Measurements from ENCODE around the gene PDCD4.
"Not testable (repeated sequence)": the region's sequence is repeated elsewhere in the genome, so short reads cannot be mapped to it uniquely, and the experiment has no call there.

The PDCD4 gene

DNA sequence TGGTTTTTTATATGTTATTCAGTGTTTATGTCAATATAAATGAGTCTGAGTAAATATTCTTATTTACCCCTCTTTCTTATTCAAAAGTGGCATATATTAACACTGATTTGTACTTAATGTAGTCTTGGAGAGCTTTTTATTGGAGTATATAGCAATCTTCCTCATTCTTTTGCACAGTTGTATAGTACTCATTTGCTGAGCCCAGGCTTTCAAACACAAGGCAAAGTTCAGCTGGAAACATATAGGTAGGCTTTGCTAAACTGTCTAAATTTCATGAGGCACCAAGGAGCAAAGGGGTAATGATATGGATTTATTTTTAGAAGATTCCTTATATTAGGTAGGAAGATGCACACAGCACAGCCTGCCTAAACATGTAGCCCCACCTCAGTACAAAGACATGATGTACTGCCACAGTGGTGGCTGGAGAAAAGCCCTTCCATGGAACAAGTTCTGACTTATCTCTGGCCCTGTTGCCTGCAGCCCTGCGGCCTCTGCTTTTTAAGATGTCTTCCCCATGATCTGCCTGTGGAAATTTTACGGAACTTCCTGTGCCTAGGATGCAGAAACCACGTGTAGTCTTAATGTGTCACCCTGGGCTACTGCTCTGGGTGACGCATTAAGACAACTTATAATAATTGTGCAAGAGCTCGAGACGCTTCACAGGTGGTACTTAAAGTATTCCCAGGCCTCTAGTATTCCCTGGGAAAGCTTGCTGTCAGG is 9.6 kb upstream of the PDCD4 start:
- no peak for DNase-seq

DNA sequence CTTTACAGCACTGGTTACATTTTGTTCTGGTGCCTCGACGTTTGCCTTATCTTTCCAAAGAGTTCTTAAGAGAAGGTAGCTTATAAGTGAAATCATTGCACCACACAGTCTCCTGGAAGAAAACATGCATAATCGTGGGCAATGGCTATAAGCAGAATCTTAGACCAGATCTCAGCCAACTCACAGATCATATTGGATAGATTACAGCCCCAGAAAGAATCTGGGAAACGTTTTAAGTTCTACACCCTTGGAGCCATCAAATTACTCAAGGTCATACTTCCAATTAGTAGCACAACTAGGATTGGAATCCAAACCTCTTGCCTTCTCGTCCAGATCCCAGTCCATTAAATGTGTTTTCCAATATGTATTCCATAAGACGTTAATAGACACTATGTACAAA is 8.8 kb upstream of the PDCD4 start:
- no peak for DNase-seq

DNA sequence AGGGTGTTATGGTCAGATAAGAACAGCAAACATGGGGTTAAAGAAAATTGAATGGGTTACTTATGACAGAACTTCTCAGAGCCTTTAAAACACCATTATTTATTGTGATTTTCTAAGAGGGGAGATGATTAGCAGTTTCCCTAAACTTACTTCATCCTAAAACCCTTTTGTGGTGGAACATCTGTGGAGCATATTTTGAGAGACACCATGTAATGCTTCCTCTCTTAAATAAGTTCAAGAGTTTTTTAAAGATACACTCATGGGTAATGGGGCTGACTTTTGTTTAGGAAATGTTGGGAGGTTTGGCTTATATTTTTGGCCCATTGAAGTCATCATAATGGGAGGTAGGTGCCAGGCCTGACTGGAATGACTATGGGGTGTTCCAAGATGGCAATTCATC is 8.4 kb upstream of the PDCD4 start:
- no peak for DNase-seq

DNA sequence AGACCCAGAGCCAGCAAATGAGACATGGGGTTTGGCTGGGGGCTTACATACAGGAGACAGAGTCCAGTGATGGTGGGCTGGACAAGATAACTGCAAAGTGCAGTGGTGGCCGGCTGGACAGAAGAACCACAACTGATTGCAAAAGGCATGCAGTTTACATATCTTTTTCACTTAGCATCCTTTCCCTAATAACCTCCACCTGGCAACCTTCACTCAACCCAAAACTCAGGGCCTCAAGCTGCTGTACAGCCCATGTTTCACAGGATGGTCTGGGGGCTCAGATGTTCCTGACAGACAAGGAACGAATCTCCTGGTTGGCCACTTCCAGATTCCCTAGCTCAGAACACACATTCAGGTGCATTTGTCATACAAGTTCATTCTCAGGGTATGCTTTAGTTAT is 7.8 kb upstream of the PDCD4 start:
- DNase-seq = no peak

DNA sequence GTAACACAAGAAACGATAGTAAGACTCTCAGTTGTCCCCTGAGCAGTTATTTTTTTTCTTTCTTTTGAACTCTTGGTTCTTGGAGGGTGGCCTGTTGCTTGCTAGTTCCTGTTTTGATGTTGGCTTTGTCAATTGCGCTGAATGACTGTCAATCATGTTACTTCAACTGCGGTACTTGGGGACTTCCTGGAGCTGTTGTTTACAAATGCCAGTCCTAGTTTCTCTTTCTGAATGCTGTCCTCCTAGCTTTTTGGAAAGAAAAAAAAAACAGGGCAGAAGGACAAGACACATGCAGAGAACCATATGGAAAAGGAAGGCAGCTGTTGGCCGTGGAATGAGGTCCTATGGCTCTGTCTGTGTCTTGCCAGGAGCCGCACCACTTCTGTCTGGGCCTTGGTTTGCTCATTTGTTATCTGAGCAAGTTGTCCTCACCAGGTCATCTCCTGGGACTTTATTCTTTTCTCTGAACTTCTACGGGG is 7.0 kb upstream of the PDCD4 start:
- peak; percentile 35 for DNase-seq

DNA sequence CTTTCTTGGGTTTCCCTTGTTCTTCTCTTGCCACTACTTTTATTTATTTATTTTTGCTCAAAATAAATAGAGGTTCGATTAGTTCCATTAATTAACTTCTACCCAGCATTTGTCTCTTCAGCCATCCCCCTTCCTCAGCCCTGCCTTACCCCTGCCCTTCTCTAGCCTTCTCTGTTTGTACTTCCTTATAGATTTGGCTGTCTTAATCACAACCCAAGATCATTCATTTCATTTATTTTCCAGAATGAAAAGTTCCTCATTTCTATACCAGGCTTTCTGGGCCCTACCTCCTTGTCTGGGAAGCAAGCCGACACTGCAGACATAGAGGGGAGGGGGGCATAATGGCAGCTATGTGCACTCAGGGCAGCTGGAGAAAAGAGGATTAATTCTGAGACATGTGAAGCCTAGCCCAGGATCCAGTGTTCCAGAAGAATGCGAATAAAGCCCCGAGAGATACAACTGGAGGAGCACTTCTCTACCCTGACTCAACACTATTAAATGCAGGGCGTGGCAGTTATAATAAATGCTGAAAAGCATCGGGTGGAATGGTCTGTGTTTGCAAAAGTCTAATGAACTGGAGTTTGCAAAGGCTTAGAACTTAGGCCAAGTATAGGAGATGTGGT is 6.4 kb upstream of the PDCD4 start:
- DNase-seq = no peak

DNA sequence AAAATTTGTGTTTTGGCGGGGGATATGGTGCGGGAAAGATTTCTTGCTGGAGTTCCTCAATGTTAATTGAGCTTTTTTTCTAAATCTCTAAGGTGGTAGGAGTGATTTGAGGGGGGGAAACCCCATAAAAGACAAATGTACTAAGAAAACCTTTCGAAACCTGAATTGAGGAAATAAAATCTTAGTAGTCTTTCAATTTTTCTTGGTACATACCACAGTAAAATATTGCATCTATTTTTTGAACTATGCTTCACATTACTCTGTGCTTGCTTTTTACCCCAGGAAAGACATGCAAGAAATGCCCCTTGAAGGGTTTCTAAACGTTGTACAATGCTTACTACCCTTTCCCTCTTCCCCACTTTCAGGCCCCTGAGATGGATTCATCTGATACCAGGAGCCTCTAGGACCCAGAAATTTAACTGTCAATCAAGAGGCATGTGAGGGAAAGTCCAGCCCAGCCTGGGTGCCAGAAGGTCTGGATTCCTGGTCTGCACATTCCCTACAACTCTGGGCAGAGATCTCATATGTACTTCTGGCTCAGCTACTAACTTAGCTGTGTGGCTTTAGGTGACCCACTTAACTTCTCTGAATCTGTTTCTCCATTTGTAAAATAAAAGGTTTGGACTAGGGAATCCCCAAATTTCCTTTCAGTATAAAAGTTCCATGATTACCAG is 5.8 kb upstream of the PDCD4 start:
- DNase-seq = no peak

DNA sequence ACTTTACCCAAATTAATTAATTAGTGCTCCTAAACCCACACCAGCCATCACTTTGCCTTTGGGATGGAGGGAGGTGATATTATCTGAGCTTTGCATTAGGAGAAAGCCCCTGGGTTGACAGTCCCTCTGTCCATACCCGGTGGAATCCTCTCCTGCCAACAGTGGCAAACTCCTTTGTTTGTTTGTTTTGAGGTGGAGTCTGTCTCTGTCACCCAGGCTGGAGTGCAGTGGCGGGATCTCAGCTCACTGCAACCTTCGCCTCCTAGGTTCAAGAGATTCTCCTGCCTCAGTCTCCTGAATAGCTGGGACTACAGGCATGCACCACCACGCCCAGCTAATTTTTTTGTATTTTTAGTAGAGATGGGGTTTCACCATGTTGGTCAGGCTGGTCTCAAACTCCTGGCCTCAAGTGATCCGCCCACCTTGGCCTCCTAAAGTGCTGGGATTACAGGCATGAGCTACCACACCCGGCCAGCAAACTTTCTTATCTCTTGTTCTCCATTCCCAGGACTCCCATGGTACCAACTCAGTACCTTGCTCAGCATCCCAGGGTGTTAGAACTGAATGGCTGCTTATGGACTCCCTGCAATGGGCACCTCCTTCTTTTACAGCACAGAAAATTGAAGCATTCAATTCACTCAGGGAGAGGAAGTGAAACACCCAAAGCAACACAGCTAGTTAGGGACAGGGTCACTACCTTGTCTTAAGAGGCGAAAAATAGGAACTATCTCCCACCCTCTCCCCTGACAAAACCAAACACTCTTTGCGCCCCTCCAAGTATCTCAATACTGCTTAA is 4.5 kb upstream of the PDCD4 start:
- DNase-seq = not testable (repeated sequence)

DNA sequence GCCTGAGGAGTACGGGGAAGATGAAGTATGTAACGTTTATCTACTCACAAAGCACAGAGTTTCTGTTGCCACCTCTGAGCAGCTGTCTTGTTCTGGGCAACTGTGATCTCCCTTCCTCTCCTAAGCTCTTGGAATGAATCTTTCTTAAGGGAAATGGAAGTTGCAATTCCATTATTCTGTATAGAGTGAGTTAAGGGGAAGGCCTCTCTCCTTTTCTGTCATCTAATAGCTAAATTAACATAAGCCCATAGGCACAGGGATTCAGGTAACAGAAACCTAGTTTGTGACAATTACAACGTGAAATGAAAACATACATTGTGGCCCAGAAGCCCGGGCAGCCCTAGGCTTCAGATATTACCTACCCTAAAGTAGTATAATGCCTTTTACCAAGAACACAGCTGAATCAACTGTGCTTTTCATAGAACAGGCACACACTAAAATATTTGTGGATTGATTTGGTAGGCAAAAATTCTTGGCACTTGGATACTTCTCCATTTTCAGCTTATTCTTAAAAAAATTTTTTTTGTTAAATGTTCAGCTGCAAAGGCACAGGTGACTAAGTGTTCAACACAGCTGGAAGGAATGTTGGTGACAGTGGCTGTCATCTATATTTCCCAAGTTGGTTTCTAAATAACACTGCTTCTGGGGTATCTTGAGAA is 3.8 kb upstream of the PDCD4 start:
- DNase-seq = no peak

DNA sequence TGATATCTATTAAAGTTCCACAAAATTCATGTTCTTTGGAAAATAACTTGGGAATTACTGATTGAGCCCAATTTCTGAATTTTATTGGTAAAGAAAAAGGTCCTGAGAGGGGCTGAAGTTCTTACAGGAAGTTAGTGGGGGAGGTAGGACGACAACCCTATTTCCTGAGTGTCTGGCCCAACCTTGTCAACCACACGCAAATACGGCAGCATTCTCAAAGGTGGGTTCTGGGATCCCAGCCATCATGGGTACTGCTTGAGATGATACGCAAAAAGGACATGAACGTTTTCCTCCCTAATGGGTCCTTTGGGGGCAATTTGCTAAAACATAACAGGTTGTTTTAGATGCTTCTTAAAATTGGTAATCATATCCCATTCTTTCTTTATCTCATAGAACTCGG is 2.7 kb upstream of the PDCD4 start:
- no peak for DNase-seq

DNA sequence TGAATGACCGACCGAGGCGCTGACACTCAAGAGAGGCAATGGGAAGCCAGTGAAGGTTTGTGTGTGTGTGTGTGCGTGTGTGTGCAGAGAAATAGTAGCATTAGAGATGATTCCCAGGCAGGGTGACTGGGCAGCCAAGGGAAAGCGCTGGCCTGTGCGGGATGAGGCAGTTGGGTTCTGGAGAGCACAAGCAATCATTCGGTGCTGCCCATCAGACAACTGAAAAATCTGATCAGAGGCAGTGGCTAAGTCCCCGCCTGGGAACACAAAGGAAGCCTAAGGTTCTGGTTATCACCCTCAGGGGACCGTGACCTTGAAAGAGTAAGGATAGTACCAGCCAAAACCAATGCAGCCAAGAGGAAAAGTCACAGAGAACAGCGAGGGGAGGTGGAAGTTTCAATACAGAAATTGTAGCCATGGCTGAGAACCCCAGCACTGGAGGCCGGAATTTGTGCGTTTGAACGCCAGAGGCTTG is 868 bp upstream of the PDCD4 start:
- DNase-seq = no peak

DNA sequence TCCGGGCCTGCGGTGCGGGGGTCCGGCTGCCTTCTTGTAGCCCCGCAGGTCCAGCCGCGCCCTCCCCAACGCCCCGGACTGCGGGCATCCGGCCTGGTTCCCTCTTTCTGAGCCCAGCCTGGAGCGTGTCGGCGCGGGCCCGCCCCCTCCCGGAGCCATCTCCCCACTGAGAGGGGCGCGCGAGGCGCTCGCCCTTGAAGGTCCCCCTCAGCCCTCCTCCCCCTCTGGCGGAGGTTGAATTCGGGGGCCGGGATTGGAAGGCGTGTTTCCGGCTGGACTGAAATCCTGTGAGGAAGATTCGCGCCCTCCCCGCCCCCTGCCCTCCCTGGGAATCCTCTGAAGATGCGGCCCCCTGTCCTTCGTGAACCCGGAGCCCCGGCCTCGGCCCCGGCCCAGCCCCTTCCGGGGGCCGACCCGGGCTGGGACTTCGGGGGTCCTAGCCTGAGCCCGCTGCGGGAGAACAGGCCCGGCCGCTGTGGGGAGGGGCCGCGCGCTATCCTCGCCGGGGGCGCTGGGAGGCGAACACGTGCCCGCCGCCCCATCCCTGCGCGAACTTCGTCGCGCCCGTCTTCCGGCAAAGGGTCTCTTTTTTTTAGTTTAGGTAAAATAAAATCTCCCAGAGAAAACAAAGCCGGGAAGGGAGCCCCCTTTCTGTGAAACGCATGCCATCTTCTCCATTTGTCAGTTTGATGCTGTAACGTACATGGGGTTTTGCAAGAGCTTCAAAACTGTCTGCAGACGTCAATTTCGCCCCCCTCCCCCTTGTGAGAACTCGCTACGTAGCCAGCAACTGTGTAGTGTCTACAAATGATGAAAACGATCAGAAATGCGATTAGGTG is 636 bp downstream of the PDCD4 start:
- DNase-seq = peak; percentile 82

DNA sequence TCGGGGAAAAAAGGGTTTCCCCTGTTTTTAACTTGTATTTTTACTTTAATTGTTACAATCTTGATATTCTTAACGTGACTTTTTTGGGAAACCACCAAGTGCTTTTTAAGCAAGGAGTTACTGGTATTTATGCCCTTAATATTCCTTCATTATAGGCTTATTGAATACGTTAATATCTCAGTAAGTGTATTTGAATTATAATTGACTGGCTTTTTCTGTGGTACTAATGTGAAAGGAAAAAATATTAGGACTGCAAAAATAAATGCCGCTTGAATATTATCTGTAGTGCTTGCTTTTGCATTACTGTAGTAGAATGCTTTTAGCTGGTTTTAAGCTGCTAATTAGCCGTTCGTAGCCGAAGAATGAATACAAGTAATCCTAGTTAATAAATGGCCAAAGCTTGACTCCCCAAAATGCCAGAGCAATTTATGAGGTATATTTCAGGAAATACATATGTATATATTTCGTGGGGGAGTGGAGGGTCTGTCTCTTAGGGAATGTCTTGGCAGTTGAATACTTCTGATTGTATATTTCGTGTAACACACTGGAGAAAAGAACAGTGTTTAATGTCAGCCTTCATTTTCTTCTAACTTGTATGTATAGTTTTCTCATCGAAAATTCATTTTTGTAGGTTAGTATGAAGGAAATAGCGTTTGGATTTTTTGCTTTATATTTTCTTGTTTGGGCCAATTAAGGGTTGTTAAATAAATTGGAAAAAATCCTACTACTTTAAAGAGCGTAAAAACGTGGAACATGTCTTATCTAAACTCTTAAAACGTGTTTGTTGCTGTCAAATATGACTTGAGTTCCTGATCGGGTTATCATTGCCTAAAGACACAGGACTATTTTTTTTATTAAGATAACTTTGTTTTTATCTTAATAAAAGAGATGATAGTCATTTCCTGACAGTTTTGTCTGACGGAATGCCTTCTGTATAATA is 1.5 kb downstream of the PDCD4 start:
- DNase-seq = no peak

DNA sequence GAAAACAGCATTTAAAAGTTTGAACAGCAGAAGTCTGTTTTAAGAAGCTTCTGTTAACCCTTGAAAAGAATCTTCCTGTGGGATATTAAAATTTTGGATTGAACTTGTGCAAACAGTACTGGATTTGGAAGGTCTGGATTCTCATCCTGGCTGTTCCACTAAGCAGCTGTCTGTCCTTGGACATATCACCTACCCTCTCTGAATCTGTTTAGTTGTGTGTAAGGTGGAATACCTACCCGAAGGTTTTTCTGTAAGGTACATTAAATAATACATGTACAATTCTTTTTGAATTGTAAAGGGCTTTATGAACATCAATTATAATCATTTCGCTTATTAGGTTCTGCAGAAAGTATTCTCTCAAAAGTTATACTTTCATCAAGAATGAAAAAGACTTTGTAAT is 2.2 kb downstream of the PDCD4 start:
- DNase-seq = no peak

DNA sequence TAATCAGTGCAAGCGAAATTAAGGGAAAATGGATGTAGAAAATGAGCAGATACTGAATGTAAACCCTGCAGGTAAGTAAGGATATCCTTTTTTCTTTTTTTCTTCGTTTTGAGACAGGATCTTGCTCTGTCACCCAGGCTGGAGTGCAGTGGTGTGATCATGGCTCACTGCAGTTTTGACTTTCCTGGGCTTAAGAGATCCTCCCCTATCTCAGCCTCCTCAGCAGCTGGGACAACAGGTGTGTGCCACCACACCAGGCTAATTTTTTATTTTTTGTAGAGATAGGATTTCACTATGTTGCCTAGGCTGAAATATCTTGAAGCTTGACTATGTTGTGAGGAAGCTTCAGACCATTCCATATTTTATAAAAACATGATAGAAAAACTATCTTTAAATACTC is 4.3 kb downstream of the PDCD4 start:
- DNase-seq = no peak

DNA sequence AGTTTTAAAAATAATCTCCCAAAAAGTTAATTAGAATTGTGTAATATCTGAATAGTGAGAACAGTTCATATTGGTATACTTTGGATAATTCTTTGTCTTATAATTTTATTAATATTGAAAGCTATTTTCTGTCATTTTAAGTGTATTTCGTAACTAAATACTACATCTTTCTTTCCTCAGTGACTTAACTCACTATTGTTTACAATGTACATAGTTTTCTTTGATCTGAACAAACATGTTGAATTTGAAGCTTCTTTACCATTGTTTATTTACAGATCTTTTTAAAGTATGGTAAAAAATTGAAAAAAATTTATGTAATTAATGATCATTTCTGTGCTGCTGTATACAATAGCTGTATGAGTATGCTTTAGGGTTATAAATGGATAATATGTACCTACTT is 5.1 kb downstream of the PDCD4 start:
- DNase-seq = no peak

DNA sequence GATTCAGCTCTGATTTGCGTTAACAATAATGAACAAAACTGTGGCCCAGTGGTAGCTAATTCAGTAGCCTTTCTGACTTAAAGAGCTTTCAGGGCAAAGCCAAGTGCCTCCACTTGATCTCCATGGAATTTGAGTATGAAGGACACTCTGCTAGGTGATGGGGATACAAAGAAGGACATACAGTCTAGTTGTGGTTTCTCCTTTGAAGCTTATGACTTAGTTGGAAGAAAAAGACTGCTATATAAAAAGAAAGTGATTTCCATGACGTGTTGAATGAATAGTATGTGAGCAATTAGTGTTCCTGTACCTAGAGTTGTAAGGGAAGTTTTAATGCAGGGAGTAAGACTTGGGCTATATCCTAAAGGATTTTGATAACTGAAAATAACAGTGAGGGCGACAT is 8.3 kb downstream of the PDCD4 start:
- no peak for DNase-seq

DNA sequence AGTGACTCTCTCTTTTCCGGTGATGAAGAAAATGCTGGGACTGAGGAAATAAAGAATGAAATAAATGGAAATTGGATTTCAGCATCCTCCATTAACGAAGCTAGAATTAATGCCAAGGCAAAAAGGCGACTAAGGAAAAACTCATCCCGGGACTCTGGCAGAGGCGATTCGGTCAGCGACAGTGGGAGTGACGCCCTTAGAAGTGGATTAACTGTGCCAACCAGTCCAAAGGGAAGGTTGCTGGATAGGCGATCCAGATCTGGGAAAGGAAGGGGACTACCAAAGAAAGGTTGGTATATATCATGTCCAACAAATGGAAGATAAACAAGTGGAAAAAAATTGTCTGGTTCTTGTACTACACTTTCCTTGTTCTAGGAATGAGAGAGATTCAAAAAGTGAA is 9.5 kb downstream of the PDCD4 start:
- no peak for DNase-seq

DNA sequence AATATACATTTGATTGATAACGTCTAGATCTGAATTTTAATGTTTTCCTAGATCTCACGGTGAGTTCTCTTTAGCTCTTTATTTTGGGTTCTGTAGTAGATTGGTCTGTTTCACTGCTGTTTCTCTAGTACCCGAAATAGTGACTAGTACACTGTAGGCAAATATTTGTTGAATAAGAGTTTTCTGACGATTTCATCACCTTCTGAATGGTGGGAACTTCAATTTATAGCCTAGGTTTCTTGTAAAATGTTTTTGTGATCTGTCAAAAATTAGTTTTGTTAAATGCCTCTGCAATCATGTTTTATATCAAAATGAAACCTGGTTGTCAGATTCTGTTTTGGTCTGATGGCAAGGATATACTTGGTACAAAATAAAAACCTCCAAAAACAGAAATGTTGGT is 10.2 kb downstream of the PDCD4 start:
- DNase-seq = no peak

DNA sequence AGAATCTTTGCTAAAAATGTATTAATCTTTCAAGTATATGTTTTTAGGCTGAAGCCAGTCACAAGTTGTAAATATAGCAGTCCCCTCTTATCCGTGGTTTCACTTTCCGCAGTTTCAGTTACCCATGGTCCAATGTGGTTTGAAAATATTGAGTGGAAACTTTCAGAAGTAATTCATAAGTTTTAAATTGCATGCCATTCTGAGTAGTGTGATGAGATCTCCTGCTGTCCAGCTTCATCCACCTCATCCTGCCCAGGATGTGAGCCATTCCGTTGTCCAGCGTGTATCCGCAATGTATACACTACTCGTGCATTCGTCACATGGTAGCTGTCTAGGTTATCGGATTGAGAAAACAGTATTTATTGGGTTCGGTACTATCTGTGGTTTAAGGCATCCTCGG is 12.2 kb downstream of the PDCD4 start:
- DNase-seq = no peak

Measured in stimulated activated CD4-positive, alpha-beta T cell treated with anti-CD3 and anti-CD28 coated beads, Interleukin-15, amount 100 ng/mL, for 24 hours (primary cell).